Upper lobe of left lung (tissue), 6 donors: ENCODE data around the gene NVL. TPM values are rescaled to one million over a fixed set of nuclear protein-coding genes. Genes with fewer than 3 reads are reported as not detected.

Experiments used
- ATAC-seq, 2 donors: fragments of 200-7000 bp; cut with Tn5 transposase; one replicate each; pipeline ENCODE4 v1.9.1; 2022; ENCODE audit warnings: mild to moderate bottlenecking in 2 of 2, moderate library complexity in 2 of 2; ENCODE audit not compliant: low FRiP score in 2 of 2
- DNase-seq, 2 donors: peaks; one replicate each; pipeline ENCODE4 v3.0.0-alpha.2; 2019 to 2020
- H3K27ac ChIP-seq, 4 donors: fragments of 200-600 bp; sonication (generic); one replicate each; pipeline ENCODE4 v1.5.1; 2016 to 2019
- H3K27me3 ChIP-seq, 4 donors: fragments of 200-600 bp; sonication (generic); one replicate each; pipeline ENCODE4 v1.5.1; 2017 to 2019
- H3K36me3 ChIP-seq, 4 donors: fragments of 200-600 bp; sonication (generic); one replicate each; pipeline ENCODE4 v1.5.1; 2016 to 2019
- H3K4me1 ChIP-seq, 4 donors: fragments of 200-600 bp; sonication (generic); one replicate each; pipeline ENCODE4 v1.5.1; 2018 to 2019
- H3K4me3 ChIP-seq, 4 donors: fragments of 200-600 bp; sonication (generic); one replicate each; pipeline ENCODE4 v1.5.1; 2017 to 2019; ENCODE audit warnings: mild to moderate bottlenecking in 2 of 4, moderate library complexity in 1 of 4
- H3K9me3 ChIP-seq, 4 donors: fragments of 200-600 bp; sonication (generic); one replicate each; pipeline ENCODE4 v1.5.1; 2018 to 2019
- EP300 ChIP-seq, 4 donors: sonication (generic); formaldehyde crosslinking; IDR thresholded peaks; one replicate each; pipeline ENCODE4 v1.5.1; 2017; ENCODE audit warnings: antibody characterized with exemption in 4 of 4, control low read depth in 2 of 4
- POLR2A ChIP-seq, 4 donors: fragments of 450-650 bp; IDR thresholded peaks; one replicate each; pipeline ENCODE4 v1.5.1; 2016 to 2017; ENCODE audit warnings: antibody characterized with exemption in 4 of 4, mild to moderate bottlenecking in 2 of 4
- POLR2AphosphoS5 ChIP-seq, 2 donors: sonication (generic); formaldehyde crosslinking; IDR thresholded peaks; one replicate each; pipeline ENCODE4 v1.5.1; 2017; ENCODE audit warnings: antibody characterized with exemption in 2 of 2
- WGBS, 2 donors: methylation state at CpG; one replicate each; pipeline ENCODE4 v1.1.5; 2017 to 2018; 5-methylcytosine and 5-hydroxymethylcytosine counted together
- total RNA-seq, 6 donors: library from RNA; depleted of rRNA in 4 of 6; stranded (reverse); fragments of >200 nt in 4 of 6; gene quantifications; one replicate each; pipeline versions ENCODE4 v1.1.0 to v1.2.1, GENCODE V29; 2016 to 2021
- TF ChIP-seq, protein P1 (sequence below), 6 experiments: fragments of 450-650 bp in 4 of 6; fragments of 200-600 bp in 2 of 6; sonication (generic) in 2 of 6; IDR thresholded peaks; one replicate each; pipeline ENCODE4 v1.5.1; 2016 to 2019; ENCODE audit warnings: antibody characterized with exemption in 6 of 6
- donor health status: DM: no; HTN: no; CAD: no; lungs with moderate emphysema.
- donor health status: DM: no; HTN: yes; CAD: no; lungs with severe emphysema.

The NVL gene
- total RNA-seq, 6 donors from 2014 or later: 20.2 to 56.6 (median 34.1) TPM

DNA sequence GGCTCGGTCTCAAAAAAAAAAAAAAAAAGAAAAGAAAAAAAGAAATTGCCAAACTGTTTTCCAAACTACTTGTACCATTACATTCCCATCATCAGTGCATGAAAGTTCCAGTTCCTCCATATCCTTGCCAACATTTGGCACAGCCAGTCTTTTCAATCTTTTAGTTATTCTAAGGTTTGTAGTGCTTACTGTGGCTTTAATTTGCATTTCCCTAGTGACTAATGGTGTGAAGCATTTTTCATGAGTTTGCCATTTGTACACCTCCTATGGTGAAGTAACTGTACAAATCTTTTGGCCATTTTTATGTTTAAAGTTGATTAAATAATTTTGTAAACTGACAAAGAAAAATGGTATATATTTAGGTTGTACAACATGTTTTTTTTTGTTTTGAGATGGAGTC is 76.3 kb downstream of the NVL start:
- ATAC-seq (no peak), DNase-seq (no peak)
- no peaks in the 10 kb centered on the region for H3K27me3 ChIP-seq
- TF ChIP-seq EP300 (IDR thresholded peaks at IDR 0.05): no peak
- TF ChIP-seq, protein P1, sequence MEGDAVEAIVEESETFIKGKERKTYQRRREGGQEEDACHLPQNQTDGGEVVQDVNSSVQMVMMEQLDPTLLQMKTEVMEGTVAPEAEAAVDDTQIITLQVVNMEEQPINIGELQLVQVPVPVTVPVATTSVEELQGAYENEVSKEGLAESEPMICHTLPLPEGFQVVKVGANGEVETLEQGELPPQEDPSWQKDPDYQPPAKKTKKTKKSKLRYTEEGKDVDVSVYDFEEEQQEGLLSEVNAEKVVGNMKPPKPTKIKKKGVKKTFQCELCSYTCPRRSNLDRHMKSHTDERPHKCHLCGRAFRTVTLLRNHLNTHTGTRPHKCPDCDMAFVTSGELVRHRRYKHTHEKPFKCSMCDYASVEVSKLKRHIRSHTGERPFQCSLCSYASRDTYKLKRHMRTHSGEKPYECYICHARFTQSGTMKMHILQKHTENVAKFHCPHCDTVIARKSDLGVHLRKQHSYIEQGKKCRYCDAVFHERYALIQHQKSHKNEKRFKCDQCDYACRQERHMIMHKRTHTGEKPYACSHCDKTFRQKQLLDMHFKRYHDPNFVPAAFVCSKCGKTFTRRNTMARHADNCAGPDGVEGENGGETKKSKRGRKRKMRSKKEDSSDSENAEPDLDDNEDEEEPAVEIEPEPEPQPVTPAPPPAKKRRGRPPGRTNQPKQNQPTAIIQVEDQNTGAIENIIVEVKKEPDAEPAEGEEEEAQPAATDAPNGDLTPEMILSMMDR (IDR thresholded peaks at IDR 0.05): no peak
- no peak for TF ChIP-seq POLR2A (IDR thresholded peaks at IDR 0.05)
- no peak for TF ChIP-seq POLR2AphosphoS5 (IDR thresholded peaks at IDR 0.05)
- no peak overlapping the region for H3K4me3 ChIP-seq
- 75 to 90% methylated on average over 1 of the region's 1 CpG for WGBS, 2 donors
- H3K27ac ChIP-seq: no peak overlapping the region
- no peaks in the 10 kb centered on the region for H3K9me3 ChIP-seq
- H3K36me3 ChIP-seq: peaks cover 4 to 19% (median 11%) of the 10 kb centered on the region in 4 donors
- H3K4me1 ChIP-seq: no peaks in the 10 kb centered on the region

DNA sequence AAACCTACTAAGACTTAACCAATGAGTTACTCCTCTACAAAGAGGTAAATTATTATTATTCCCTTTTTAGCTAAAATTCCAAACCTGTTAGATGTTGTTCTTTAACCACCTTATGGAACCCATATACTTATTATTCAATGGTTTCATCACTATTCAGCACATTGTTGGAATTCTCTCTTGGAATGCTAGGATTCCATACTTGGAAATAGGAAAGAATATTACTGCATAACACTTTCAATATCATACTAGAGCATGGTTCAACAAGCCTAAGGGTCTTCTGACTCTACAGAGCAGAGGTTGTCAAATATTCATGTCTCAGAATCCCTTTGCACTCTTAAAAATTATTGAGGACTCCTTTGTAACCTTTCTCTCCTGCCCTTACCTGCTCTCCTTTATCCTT is 77.5 kb downstream of the NVL start:
- H3K4me3 ChIP-seq: no peak overlapping the region
- H3K4me1 ChIP-seq: no peaks in the 10 kb centered on the region

DNA sequence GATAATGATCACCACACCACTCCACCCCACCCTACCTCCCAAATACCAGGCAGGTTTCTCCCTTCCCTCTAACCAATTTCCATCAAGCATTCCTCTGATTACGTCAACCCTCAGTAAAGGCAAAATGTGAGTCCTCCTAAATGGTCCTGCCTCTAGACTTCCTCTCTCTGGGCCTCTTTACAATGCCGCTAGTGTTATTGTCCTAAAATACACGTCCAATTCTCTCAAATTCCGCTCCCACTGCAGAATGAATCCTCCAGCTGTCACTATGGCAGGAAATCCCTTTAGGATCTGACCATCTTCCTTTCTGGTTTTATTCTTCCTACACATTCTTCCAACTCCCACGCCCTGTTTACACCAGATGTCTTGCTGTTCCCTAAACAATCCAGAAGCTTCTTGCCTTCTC is 78.2 kb downstream of the NVL start:
- no peaks in the 10 kb centered on the region for H3K27me3 ChIP-seq
- no peak overlapping the region for H3K4me3 ChIP-seq
- peaks cover 4 to 30% (median 22%) of the 10 kb centered on the region in 4 donors for H3K36me3 ChIP-seq
- H3K4me1 ChIP-seq: no peaks in the 10 kb centered on the region
- H3K27ac ChIP-seq: peak overlapping the region in 1 of 4 donors; percentile 35
- ATAC-seq (no peak), DNase-seq (no peak)
- H3K9me3 ChIP-seq: no peaks in the 10 kb centered on the region
- TF ChIP-seq POLR2AphosphoS5 (IDR thresholded peaks at IDR 0.05) (no peak), POLR2A (IDR thresholded peaks at IDR 0.05) (no peak), EP300 (IDR thresholded peaks at IDR 0.05) (no peak)
- TF ChIP-seq, protein P1 (IDR thresholded peaks at IDR 0.05): no peak
- 75 to 80% methylated on average over 5 of the region's 5 CpGs for WGBS, 2 donors

More for the DNA sequence above, 77.5 kb downstream of the NVL start:
- H3K9me3 ChIP-seq: no peaks in the 10 kb centered on the region
- no peak for TF ChIP-seq EP300 (IDR thresholded peaks at IDR 0.05)
- TF ChIP-seq, protein P1 (IDR thresholded peaks at IDR 0.05): no peak
- no peak for TF ChIP-seq POLR2A (IDR thresholded peaks at IDR 0.05)
- TF ChIP-seq POLR2AphosphoS5 (IDR thresholded peaks at IDR 0.05): no peak
- DNase-seq: no peak
- no peaks in the 10 kb centered on the region for H3K27me3 ChIP-seq
- H3K36me3 ChIP-seq: peaks cover 4 to 30% (median 19%) of the 10 kb centered on the region in 4 donors
- no peak for ATAC-seq
- H3K27ac ChIP-seq: no peak overlapping the region

DNA sequence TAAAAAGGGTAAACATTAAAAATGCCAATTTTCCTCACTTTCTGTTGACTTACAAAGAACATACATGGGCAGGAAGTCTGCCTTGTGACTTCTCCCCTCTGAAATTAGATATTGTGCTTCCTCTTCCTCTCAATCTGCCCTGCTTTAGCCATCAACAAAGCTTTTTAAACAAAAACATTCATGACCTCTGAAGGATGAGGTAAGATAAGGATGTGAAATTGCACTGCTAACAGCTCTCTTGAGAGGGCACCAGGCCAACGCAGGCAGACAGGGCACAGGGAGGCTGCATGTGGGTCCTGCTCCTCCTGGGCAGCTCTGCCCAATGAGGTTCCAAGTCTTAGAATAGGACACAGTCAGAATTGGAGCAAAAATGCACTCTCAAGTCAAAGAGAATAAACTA is 84.8 kb downstream of the NVL start:
- peak overlapping the region; percentile 19 to 55 (median 36) for H3K27ac ChIP-seq
- TF ChIP-seq, protein P1 (IDR thresholded peaks at IDR 0.05): no peak
- TF ChIP-seq POLR2A (IDR thresholded peaks at IDR 0.05): peak in 1 of 4 donors; percentile 26
- TF ChIP-seq POLR2AphosphoS5 (IDR thresholded peaks at IDR 0.05): peak; percentile 5 to 24
- ATAC-seq: peak; percentile 69 to 84

DNA sequence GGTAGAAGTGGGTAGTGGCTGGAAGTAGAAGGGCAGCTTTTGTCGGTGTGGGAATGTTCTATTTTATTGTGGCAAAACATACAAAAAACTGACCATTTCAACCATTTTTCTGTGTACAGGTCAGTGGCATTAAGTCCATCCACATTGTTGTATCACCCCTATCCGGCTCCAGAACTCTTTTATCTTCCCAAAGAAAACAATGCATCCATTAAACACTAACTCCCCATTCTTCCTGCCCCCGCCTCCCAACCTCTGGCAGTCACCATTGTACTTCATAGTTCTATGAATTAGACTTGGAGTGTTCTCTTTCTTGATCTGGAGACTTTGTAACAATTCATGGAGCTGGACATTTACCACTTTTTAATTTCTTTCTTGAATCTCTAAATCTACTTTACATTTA is 91.2 kb downstream of the NVL start:
- Histone ChIP-seq H3K9me3 (no peaks in the 10 kb centered on the region), H3K27me3 (no peaks in the 10 kb centered on the region), H3K4me1 (peaks cover 0 to 13% (median 3%) of the 10 kb centered on the region in 4 donors), H3K27ac (no peak overlapping the region), H3K36me3 (peaks cover 0 to 22% (median 3%) of the 10 kb centered on the region in 4 donors), H3K4me3 (no peak overlapping the region)
- DNase-seq: no peak
- WGBS, 2 donors: 58 to 70% methylated on average over 3 of the region's 3 CpGs
- ATAC-seq: no peak
- TF ChIP-seq, protein P1 (IDR thresholded peaks at IDR 0.05): no peak
- TF ChIP-seq POLR2A (IDR thresholded peaks at IDR 0.05): no peak
- TF ChIP-seq POLR2AphosphoS5 (IDR thresholded peaks at IDR 0.05): no peak
- TF ChIP-seq EP300 (IDR thresholded peaks at IDR 0.05): no peak

More for the DNA sequence above, 84.8 kb downstream of the NVL start:
- H3K27me3 ChIP-seq: no peaks in the 10 kb centered on the region
- 0% methylated on average over 1 of the region's 1 CpG for WGBS, 2 donors
- peak in 1 of 2 donors; percentile 57 for DNase-seq
- H3K36me3 ChIP-seq: peaks cover 4 to 29% (median 21%) of the 10 kb centered on the region in 4 donors
- H3K9me3 ChIP-seq: no peaks in the 10 kb centered on the region
- no peak overlapping the region for H3K4me3 ChIP-seq
- H3K4me1 ChIP-seq: peaks cover 8 to 12% (median 10%) of the 10 kb centered on the region in 4 donors
